HCT116 (cell line): ENCODE results near the gene DIP2C. TPM values are rescaled to one million over a fixed set of nuclear protein-coding genes. Genes with fewer than 3 reads are reported as not detected.

ENCODE experiments used
- ATAC-seq: fragments of 200-7000 bp; cut with Tn5 transposase; 2 replicates; pipeline ENCODE4 v1.9.1; 2020; ENCODE audit warnings: mild to moderate bottlenecking, moderate library complexity
- BruUV-seq: library from RNA; stranded (reverse); fragments of 400-500 nt; replicated peaks from 2 replicates; lab custom pipeline; 2021; lab: Mats Ljungman, UMichigan
- CTCF ChIA-PET: fragments of 300-600 bp; sonication (Branson Sonifier 250); formaldehyde crosslinking; loops from one replicate; lab custom pipeline; 2021; ENCODE audit warnings: antibody characterized with exemption; lab: Charles Lee
- POLR2A ChIA-PET: fragments of 300-600, 350-600 bp; sonication (Branson Sonifier 250); formaldehyde crosslinking; loops from one replicate; lab custom pipeline; 2021; ENCODE audit warnings: antibody characterized with exemption; lab: Charles Lee
- RAD21 ChIA-PET, 2 experiments: fragments of 300-600 bp; sonication (Branson Sonifier 250); formaldehyde crosslinking; loops; one replicate each; lab custom pipeline; 2023; ENCODE audit warnings: low total read pairs in 2 of 2; ENCODE audit not compliant: uncharacterized antibody in 2 of 2, unreplicated experiment in 2 of 2, low non-redundant PET in 1 of 2; lab: Charles Lee
- DNase-seq: peaks from one replicate; pipeline ENCODE4 v3.0.0-alpha.2; 2010; ENCODE audit warnings: low read depth, low spot score
- H2AFZ ChIP-seq: fragments of 200-600 bp; shearing (Covaris generic), sonication (generic); 2 replicates; pipeline ENCODE4 v1.6.1; 2017; ENCODE audit warnings: low read depth, mixed run types, mixed read lengths, antibody characterized with exemption, low read length; ENCODE audit not compliant: poor library complexity, severe bottlenecking
- H3K27ac ChIP-seq: 2 replicates; pipeline ENCODE4 v1.5.1; 2012; ENCODE audit warnings: low read depth, low read length
- H3K27me3 ChIP-seq: fragments of 200-600 bp; sonication (generic); 2 replicates; pipeline ENCODE4 v1.6.1; 2016; ENCODE audit warnings: mixed run types, low read length, mixed read lengths; ENCODE audit not compliant: insufficient read depth
- H3K36me3 ChIP-seq, 2 experiments: fragments of 200-500 bp in 1 of 2; fragments of 200-600 bp in 1 of 2; sonication (Bioruptor generic) in 1 of 2; sonication (generic) in 1 of 2; 2 replicates each; pipeline versions ENCODE4 v1.5.1 to v1.6.1; 2014 to 2016; ENCODE audit warnings: low read length in 2 of 2, inconsistent platforms in 1 of 2, mixed read lengths in 1 of 2, mixed run types in 1 of 2; ENCODE audit not compliant: insufficient read depth in 2 of 2, control insufficient read depth in 1 of 2
- H3K4me1 ChIP-seq, 2 experiments: fragments of 200-600 bp in 1 of 2; sonication (generic) in 1 of 2; 2 replicates each; pipeline versions ENCODE4 v1.5.1 to v1.6.1; 2012 to 2017; ENCODE audit warnings: low read length in 2 of 2, inconsistent platforms in 1 of 2, mild to moderate bottlenecking in 1 of 2, mixed read lengths in 1 of 2, mixed run types in 1 of 2, moderate library complexity in 1 of 2; ENCODE audit not compliant: insufficient read depth in 2 of 2, control insufficient read depth in 1 of 2
- H3K4me2 ChIP-seq: fragments of 200-600 bp; sonication (generic); 2 replicates; pipeline ENCODE4 v1.6.1; 2017; ENCODE audit warnings: mixed run types, low read length, mixed read lengths
- H3K4me3 ChIP-seq, 2 experiments: fragments of 200-600 bp in 1 of 2; sonication (generic) in 1 of 2; replicated peaks in 1 of 2; 2 replicates each; pipeline ENCODE4 v1.5.1; 2011 to 2016; ENCODE audit warnings: low read length in 2 of 2, control low read depth in 1 of 2, low read depth in 1 of 2, mild to moderate bottlenecking in 1 of 2, mixed read lengths in 1 of 2, mixed run types in 1 of 2
- H3K79me2 ChIP-seq: fragments of 200-600 bp; sonication (generic); 2 replicates; pipeline ENCODE4 v1.6.1; 2017; ENCODE audit warnings: mild to moderate bottlenecking, mixed run types, low read length, moderate library complexity, mixed read lengths; ENCODE audit not compliant: insufficient read depth
- H3K9ac ChIP-seq: fragments of 200-600 bp; sonication (generic); 2 replicates; pipeline ENCODE4 v1.6.1; 2016; ENCODE audit warnings: low read length, mixed read lengths
- H3K9me2 ChIP-seq: fragments of 200-600 bp; sonication (generic), shearing (Covaris generic); 2 replicates; pipeline ENCODE4 v1.6.1; 2017; ENCODE audit warnings: mixed run types, mild to moderate bottlenecking, moderate library complexity; ENCODE audit not compliant: insufficient read depth
- H3K9me3 ChIP-seq, 2 experiments: fragments of 200-500 bp in 1 of 2; fragments of 200-600 bp in 1 of 2; sonication (Bioruptor generic) in 1 of 2; sonication (generic) in 1 of 2; 2 replicates each; pipeline ENCODE4 v1.6.1; 2014 to 2017; ENCODE audit warnings: low read length in 2 of 2, mixed read lengths in 2 of 2, inconsistent platforms in 1 of 2, low read depth in 1 of 2, mild to moderate bottlenecking in 1 of 2, mixed run types in 1 of 2, moderate library complexity in 1 of 2; ENCODE audit not compliant: control insufficient read depth in 1 of 2, insufficient read depth in 1 of 2
- H4K20me1 ChIP-seq: fragments of 200-600 bp; sonication (generic), shearing (Covaris generic); 2 replicates; pipeline ENCODE4 v1.6.1; 2017; ENCODE audit warnings: mixed run types, mild to moderate bottlenecking, moderate library complexity; ENCODE audit not compliant: insufficient read depth
- ATF3 ChIP-seq: IDR thresholded peaks from 2 replicates; pipeline ENCODE4 v1.6.1; 2012
- CBX3 ChIP-seq: IDR thresholded peaks from 2 replicates; pipeline ENCODE4 v1.6.1; 2012; ENCODE audit warnings: low read depth
- CEBPB ChIP-seq: IDR thresholded peaks from 2 replicates; pipeline ENCODE4 v1.6.1; 2012; ENCODE audit warnings: low read depth
- EGR1 ChIP-seq: IDR thresholded peaks from 2 replicates; pipeline ENCODE4 v1.6.1; 2012; ENCODE audit warnings: low read depth
- EZH2 ChIP-seq: fragments of 200-600 bp; sonication (generic); IDR thresholded peaks from 2 replicates; pipeline ENCODE4 v1.6.1; 2017; ENCODE audit warnings: antibody characterized with exemption, mixed run types
- EZH2phosphoT487 ChIP-seq: fragments of 200-600 bp; IDR thresholded peaks from 2 replicates; pipeline ENCODE4 v1.6.1; 2018; ENCODE audit warnings: antibody characterized with exemption, borderline replicate concordance
- FOSL1 ChIP-seq: IDR thresholded peaks from 2 replicates; pipeline ENCODE4 v1.6.1; 2012; ENCODE audit warnings: low read depth
- JUND ChIP-seq: IDR thresholded peaks from 2 replicates; pipeline ENCODE4 v1.6.1; 2012
- MAX ChIP-seq: IDR thresholded peaks from 2 replicates; pipeline ENCODE4 v1.6.1; 2012
- POLR2AphosphoS5 ChIP-seq: IDR thresholded peaks from 2 replicates; pipeline ENCODE4 v1.6.1; 2011; ENCODE audit warnings: mild to moderate bottlenecking, low read depth, low read length, moderate library complexity
- SP1 ChIP-seq: IDR thresholded peaks from 2 replicates; pipeline ENCODE4 v1.6.1; 2012; ENCODE audit warnings: low read depth
- TCF7L2 ChIP-seq: IDR thresholded peaks from 2 replicates; pipeline ENCODE4 v1.7.0; 2011; ENCODE audit warnings: borderline replicate concordance, inconsistent platforms; ENCODE audit not compliant: insufficient read depth, insufficient read length; ENCODE audit errors: extremely low read depth
- YY1 ChIP-seq: IDR thresholded peaks from 2 replicates; pipeline ENCODE4 v1.6.1; 2011; ENCODE audit warnings: low read length, low read depth, moderate library complexity, mild to moderate bottlenecking; ENCODE audit not compliant: insufficient replicate concordance; ENCODE audit errors: extremely low read depth
- ZBTB33 ChIP-seq: IDR thresholded peaks from 2 replicates; pipeline ENCODE4 v1.6.1; 2011; ENCODE audit warnings: mild to moderate bottlenecking, low read length, moderate library complexity; ENCODE audit not compliant: insufficient replicate concordance; ENCODE audit errors: extremely low read depth
- ZNF274 ChIP-seq: fragments of 200-500 bp; sonication (Bioruptor generic); IDR thresholded peaks from 2 replicates; pipeline ENCODE4 v1.6.1; 2014; ENCODE audit warnings: mild to moderate bottlenecking, low read depth, low read length, inconsistent platforms
- intact Hi-C: fragments of 100-400 bp; cut with micrococcal nuclease; formaldehyde crosslinking; loops from 2 replicates; pipeline ENCODE4 v1.10.0; 2022
- total RNA-seq: library from RNA; stranded (reverse); gene quantifications from one replicate; pipeline ENCODE4 v1.2.1, GENCODE V29; 2021; ENCODE audit not compliant: unreplicated experiment

Gene DIP2C
- total RNA-seq, 1 experiment from 2014 or later = 15.4 TPM

GRCh38 chr10:475709-476454, 213.6 kb downstream of the DIP2C start:
- no peak overlapping the region for H3K4me3 ChIP-seq
- H3K9ac ChIP-seq = no peak overlapping the region
- ATAC-seq = no peak
- no peak overlapping the region for H2AFZ ChIP-seq
- no TSS peak for BruUV-seq
- no peaks in the 10 kb centered on the region for H3K79me2 ChIP-seq
- H3K4me1 ChIP-seq = no peaks in the 10 kb centered on the region
- no peaks in the 10 kb centered on the region for H3K9me2 ChIP-seq
- intact Hi-C loops = no loop called here
- no peak overlapping the region for H3K4me2 ChIP-seq
- TF ChIP-seq FOSL1 (no peak), CBX3 (no peak), JUND (no peak), EGR1 (no peak), EZH2 (no peak), MAX (no peak), EZH2phosphoT487 (no peak), POLR2AphosphoS5 (no peak), CEBPB (no peak), TCF7L2 (no peak)
- RAD21 ChIA-PET = no interaction called here
- H3K27ac ChIP-seq = no peak overlapping the region
- no peak for DNase-seq
- H3K9me3 ChIP-seq = no peaks in the 10 kb centered on the region
- CTCF ChIA-PET = no interaction called here
- POLR2A ChIA-PET = no interaction called here
- no peaks in the 10 kb centered on the region for H3K36me3 ChIP-seq
- H3K27me3 ChIP-seq = no peaks in the 10 kb centered on the region
- H4K20me1 ChIP-seq = no peaks in the 10 kb centered on the region

GRCh38 chr10:474946-475345, 214.5 kb downstream of the DIP2C start:
- RAD21 ChIA-PET = no interaction called here

More at GRCh38 chr10:474946-475345, 214.5 kb downstream of the DIP2C start:
- Histone ChIP-seq H3K9me3 (no peaks in the 10 kb centered on the region), H3K36me3 (no peaks in the 10 kb centered on the region), H3K27ac (no peak overlapping the region), H3K4me3 (no peak overlapping the region), H3K4me1 (no peaks in the 10 kb centered on the region), H3K9ac (no peak overlapping the region), H4K20me1 (no peaks in the 10 kb centered on the region), H3K9me2 (no peaks in the 10 kb centered on the region), H3K27me3 (no peaks in the 10 kb centered on the region), H3K79me2 (no peaks in the 10 kb centered on the region), H3K4me2 (no peak overlapping the region), H2AFZ (no peak overlapping the region)
- ChIA-PET CTCF (no interaction called here), POLR2A (no interaction called here)
- TF ChIP-seq ZBTB33 (no peak), EZH2 (no peak), POLR2AphosphoS5 (no peak), MAX (no peak), SP1 (no peak), YY1 (no peak), TCF7L2 (no peak), ZNF274 (no peak), CEBPB (no peak), ATF3 (no peak)
- ATAC-seq (no peak), DNase-seq (no peak)
- no TSS peak for BruUV-seq
- intact Hi-C loops = no loop called here
